Ovary (tissue), 9 donors: ENCODE results near the gene LRRIQ4. TPM values are rescaled to one million over a fixed set of nuclear protein-coding genes. Genes with fewer than 3 reads are reported as not detected.

Experiments used
- DNase-seq, 5 donors: peaks; one replicate each; pipeline ENCODE4 v3.0.0-alpha.2; 2019 to 2020
- H3K27ac ChIP-seq, 2 donors: fragments of 200-600 bp; one replicate each; pipeline versions ENCODE4 v1.5.1 to v1.8.0; 2019 to 2022
- H3K27me3 ChIP-seq: fragments of 200-600 bp; one replicate; pipeline ENCODE4 v1.8.0; 2022
- H3K36me3 ChIP-seq: fragments of 200-600 bp; sonication (generic); one replicate; pipeline ENCODE4 v1.5.1; 2019
- H3K4me1 ChIP-seq: one replicate; pipeline ENCODE4 v1.8.1; 2013; ENCODE audit warnings: mild to moderate bottlenecking, moderate library complexity; ENCODE audit not compliant: insufficient read depth
- H3K4me3 ChIP-seq: fragments of 200-600 bp; sonication (generic); one replicate; pipeline ENCODE4 v1.5.1; 2017
- H3K9me3 ChIP-seq, 2 donors: fragments of 200-600 bp in 1 of 2; sonication (generic) in 1 of 2; one replicate each; pipeline versions ENCODE4 v1.5.1 to v1.8.1; 2013 to 2019; ENCODE audit warnings: mild to moderate bottlenecking in 1 of 2, moderate library complexity in 1 of 2
- CTCF ChIP-seq, 3 donors: fragments of 450-650 bp in 2 of 3; fragments of 200-600 bp in 1 of 3; IDR thresholded peaks; one replicate each; pipeline versions ENCODE4 v1.5.1 to v1.8.0; 2016 to 2022; ENCODE audit warnings: antibody characterized with exemption in 3 of 3, mild to moderate bottlenecking in 1 of 3
- EP300 ChIP-seq: sonication (generic); formaldehyde crosslinking; IDR thresholded peaks from one replicate; pipeline ENCODE4 v1.6.1; 2017; ENCODE audit warnings: antibody characterized with exemption
- POLR2A ChIP-seq: fragments of 450-650 bp; IDR thresholded peaks from one replicate; pipeline ENCODE4 v1.6.1; 2017; ENCODE audit warnings: antibody characterized with exemption, mild to moderate bottlenecking, moderate library complexity
- WGBS, 3 donors: extraction: QIAGEN DNeasy Blood & Tissue Kit in 1 of 3; methylation state at CpG; one replicate each; pipeline versions ENCODE4 v1.1.5 to v1.1.7; 2013 to 2017; 5-methylcytosine and 5-hydroxymethylcytosine counted together
- intact Hi-C, 4 donors: fragments of 100-400 bp; cut with DNase I; formaldehyde crosslinking; loops; one replicate each; pipeline versions ENCODE4 v1.11.0 to v1.15.1; 2022 to 2023
- polyA plus RNA-seq, 2 donors: library from polyadenylated mRNA; stranded (reverse); fragments of 200-250 nt in 1 of 2; fragments of 350-450 nt in 1 of 2; fragmentation: Illumina TruSeq in 1 of 2; extraction: RNeasy Lipid Tissue Mini Kit (QIAGEN cat#74804) in 1 of 2; gene quantifications; one replicate each; pipeline ENCODE4 v1.2.3, GENCODE V29; 2013 to 2014
- total RNA-seq, 7 donors: library from RNA; depleted of rRNA in 2 of 7; stranded (reverse); fragments of >200 nt in 2 of 7; fragmentation: NEBNext Ultra II Directional in 3 of 7; extraction: Animal tissue kit (Norgen Biotek cat#: 25700) in 3 of 7; gene quantifications; one replicate each; pipeline versions ENCODE4 v1.1.0 to v1.2.4, GENCODE V29; 2016 to 2023
- donor health status: DM: no; HTN: no; CAD: no; lungs with moderate emphysema.
- donor health status: DM: no; HTN: no; CAD: no.
- donor health status: Bipolar disorder and iron deficiency.
- donor health status: DM: yes; HTN: yes; CAD: no.
- donor health status: DM: no; HTN: no; CAD: no.
- donor health status: DM: yes; HTN: yes; CAD: no.

LRRIQ4 gene
- total and polyA plus RNA-seq, 9 donors, result 0.05 to 0.43 (median 0.25) TPM; not detected in 2

GRCh38 chr3:169772897-169773816 lies 39.5 kb upstream of the LRRIQ4 start, which contains the start of gene MYNN:
MYNN (plus strand) TSS chr3:169773396; CDS start chr3:169774296, 900 bp downstream.
- WGBS, 3 donors, result 0 to 1% (median 1%) methylated on average over 59 to 61 of the region's 61 CpGs
- intact Hi-C loops, result loop anchor here in 1 of 4 donors (10.0 kb wide), 1 partner anchor 582 kb away; the partner anchor contains the start of gene SKIL

GRCh38 chr3:169774186-169774585 lies 38.5 kb upstream of the LRRIQ4 start:
- no peaks in the 10 kb centered on the region for H3K36me3 ChIP-seq
- H3K27ac ChIP-seq, result no peak overlapping the region
- intact Hi-C loops, result loop anchor here in 1 of 4 donors (10.0 kb wide), 1 partner anchor 581 kb away; the partner anchor contains the start of gene SKIL
- peak overlapping the region; percentile 99 for H3K4me3 ChIP-seq
- DNase-seq, result no peak
- peaks cover 4% of the 10 kb centered on the region for H3K4me1 ChIP-seq
- no peak for TF ChIP-seq CTCF (IDR thresholded peaks at IDR 0.05)
- H3K9me3 ChIP-seq, result no peaks in the 10 kb centered on the region
- 51 to 57% (median 57%) methylated on average over 5 of the region's 5 CpGs for WGBS, 3 donors
- H3K27me3 ChIP-seq, result no peaks in the 10 kb centered on the region

More at GRCh38 chr3:169772897-169773816, 39.5 kb upstream of the LRRIQ4 start, which contains the start of gene MYNN:
- Histone ChIP-seq H3K9me3 (no peaks in the 10 kb centered on the region), H3K27ac (peak within 1 kb of the TSS; percentile 91 to 97), H3K4me3 (peak within 1 kb of the TSS; percentile 99), H3K27me3 (no peaks in the 10 kb centered on the region), H3K36me3 (no peaks in the 10 kb centered on the region), H3K4me1 (peaks cover 4% of the 10 kb centered on the region)
- peak; percentile 100 for TF ChIP-seq POLR2A
- TF ChIP-seq EP300, result peak; percentile 39
- no peak for TF ChIP-seq CTCF (IDR thresholded peaks at IDR 0.05)
- peak; percentile 92 to 95 (median 94) for DNase-seq

- H3K36me3 ChIP-seq, result no peaks in the 10 kb centered on the region
- no peaks in the 10 kb centered on the region for H3K9me3 ChIP-seq
- no peak overlapping the region for H3K4me3 ChIP-seq
- H3K4me1 ChIP-seq, result peaks cover 4% of the 10 kb centered on the region
- no peak overlapping the region for H3K27ac ChIP-seq
- no peak for DNase-seq
- WGBS, 3 donors, result 68 to 83% (median 72%) methylated on average over 4 of the region's 4 CpGs
- intact Hi-C loops, result loop anchor here in 1 of 4 donors (10.0 kb wide), 1 partner anchor 577 kb away; the partner anchor contains the start of gene SKIL
- no peak for TF ChIP-seq CTCF (IDR thresholded peaks at IDR 0.05)
- TF ChIP-seq EP300, result no peak
- no peak for TF ChIP-seq POLR2A
- H3K27me3 ChIP-seq, result no peaks in the 10 kb centered on the region
Measured at GRCh38 chr3:169777822-169778221, 34.8 kb upstream of the LRRIQ4 start.

- no peak for TF ChIP-seq POLR2A
- Histone ChIP-seq H3K4me3 (no peak overlapping the region), H3K27me3 (no peaks in the 10 kb centered on the region), H3K36me3 (no peaks in the 10 kb centered on the region), H3K9me3 (no peaks in the 10 kb centered on the region), H3K4me1 (no peaks in the 10 kb centered on the region), H3K27ac (no peak overlapping the region)
- intact Hi-C loops, result no loop called here
- 63 to 68% (median 66%) methylated on average over 2 of the region's 2 CpGs for WGBS, 3 donors
- DNase-seq, result no peak
Measured at GRCh38 chr3:169780742-169781141, 31.9 kb upstream of the LRRIQ4 start.
